ENCODE data around the gene TNS3.

DNA sequence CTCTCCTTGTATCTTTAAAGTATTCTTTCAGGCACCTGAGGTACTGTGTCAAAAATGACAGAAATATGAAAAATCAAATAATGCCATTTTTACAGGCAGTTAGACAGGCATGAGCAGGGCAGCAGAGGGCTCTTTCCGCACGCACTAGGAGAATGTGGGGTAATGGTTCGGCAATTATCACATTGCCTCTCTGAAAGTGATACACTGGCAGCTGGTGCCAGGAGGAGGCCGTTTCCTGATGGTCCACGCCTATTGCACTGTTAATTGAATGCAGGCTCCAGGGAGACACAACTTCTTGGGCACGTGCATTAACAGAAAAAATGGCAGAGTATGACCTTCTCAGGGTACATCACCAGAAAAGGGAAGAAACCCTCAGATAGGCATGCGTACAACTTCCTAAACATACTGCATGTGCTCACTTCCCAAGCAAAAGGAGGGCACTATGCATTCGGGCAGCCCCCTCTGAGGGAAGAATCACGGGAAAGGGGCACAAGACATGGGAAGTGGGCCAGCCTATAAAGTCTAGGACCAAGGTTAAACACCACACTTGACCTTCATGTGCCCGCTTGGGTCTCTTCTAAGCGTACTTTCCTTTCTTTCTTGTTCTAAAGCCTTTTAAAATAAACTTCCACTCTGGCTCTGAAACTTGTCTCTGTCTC lies 161.7 kb downstream of the TNS3 start:
- TF ChIP-seq, protein P1, sequence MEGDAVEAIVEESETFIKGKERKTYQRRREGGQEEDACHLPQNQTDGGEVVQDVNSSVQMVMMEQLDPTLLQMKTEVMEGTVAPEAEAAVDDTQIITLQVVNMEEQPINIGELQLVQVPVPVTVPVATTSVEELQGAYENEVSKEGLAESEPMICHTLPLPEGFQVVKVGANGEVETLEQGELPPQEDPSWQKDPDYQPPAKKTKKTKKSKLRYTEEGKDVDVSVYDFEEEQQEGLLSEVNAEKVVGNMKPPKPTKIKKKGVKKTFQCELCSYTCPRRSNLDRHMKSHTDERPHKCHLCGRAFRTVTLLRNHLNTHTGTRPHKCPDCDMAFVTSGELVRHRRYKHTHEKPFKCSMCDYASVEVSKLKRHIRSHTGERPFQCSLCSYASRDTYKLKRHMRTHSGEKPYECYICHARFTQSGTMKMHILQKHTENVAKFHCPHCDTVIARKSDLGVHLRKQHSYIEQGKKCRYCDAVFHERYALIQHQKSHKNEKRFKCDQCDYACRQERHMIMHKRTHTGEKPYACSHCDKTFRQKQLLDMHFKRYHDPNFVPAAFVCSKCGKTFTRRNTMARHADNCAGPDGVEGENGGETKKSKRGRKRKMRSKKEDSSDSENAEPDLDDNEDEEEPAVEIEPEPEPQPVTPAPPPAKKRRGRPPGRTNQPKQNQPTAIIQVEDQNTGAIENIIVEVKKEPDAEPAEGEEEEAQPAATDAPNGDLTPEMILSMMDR (IDR thresholded peaks at IDR 0.05; ENCODE audit: extremely low read depth in 1 of 2, insufficient read depth in 1 of 2, low read depth in 1 of 2, low read length in 2 of 2) = no peak
- no peak for TF ChIP-seq EZH2 (IDR thresholded peaks at IDR 0.05; ENCODE audit: borderline replicate concordance, low read depth, low read length, severe bottlenecking)
- TF ChIP-seq POLR2AphosphoS5 (IDR thresholded peaks at IDR 0.05; ENCODE audit: insufficient read depth, low read depth, low read length) = no peak
- TF ChIP-seq POLR2A (IDR thresholded peaks at IDR 0.05; ENCODE audit: low read depth, low read length) = no peak
- no peak for TF ChIP-seq MYC (IDR thresholded peaks at IDR 0.05; ENCODE audit: low read depth, low read length)

Measured in endothelial cell of umbilical vein (primary cell).